Measurements from ENCODE around the gene PREX1. TPM values are rescaled to one million over a fixed set of nuclear protein-coding genes. Genes with fewer than 3 reads are reported as not detected.
"Not testable (repeated sequence)": the region's sequence is repeated elsewhere in the genome, so short reads cannot be mapped to it uniquely, and the experiment has no call there.

Gene PREX1
- total and polyA plus RNA-seq, 8 donors, result 5.2 to 25.2 (median 16.6) TPM

DNA sequence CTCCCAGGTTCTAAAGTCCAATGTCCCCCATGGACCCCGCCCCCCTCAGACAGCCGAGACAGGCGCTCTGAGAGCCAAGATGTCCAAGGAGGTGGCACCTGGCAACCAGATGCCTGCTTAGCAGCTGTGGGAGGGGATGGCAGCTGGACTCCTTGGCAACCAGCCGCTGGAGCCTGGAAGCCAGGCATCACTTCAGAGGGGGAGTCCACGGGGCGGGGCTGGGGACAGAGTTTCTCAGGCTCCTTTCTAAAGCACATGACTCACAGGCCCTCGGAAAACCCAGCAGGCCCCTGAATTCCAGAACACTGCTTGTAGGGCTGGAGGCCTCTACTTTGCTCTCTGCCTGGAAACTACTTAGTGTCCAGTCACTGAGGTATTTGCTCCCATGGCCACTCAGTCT lies 51.5 kb downstream of the PREX1 start:
- intact Hi-C loops (cut with DNase I; ENCODE audit: low total_unique reads), result no loop called here
- H3K4me3 ChIP-seq, result no peak overlapping the region
- peak overlapping the region in 2 of 5 donors; percentile 50 to 67 for H3K27ac ChIP-seq
- H3K4me1 ChIP-seq, result peaks cover 5 to 42% (median 9%) of the 10 kb centered on the region in 4 donors
- DNase-seq, result no peak
- WGBS, 5 donors, result 71 to 87% (median 83%) methylated on average over 7 of the region's 7 CpGs
- TF ChIP-seq CTCF (IDR thresholded peaks at IDR 0.05) (no peak), POLR2A (IDR thresholded peaks at IDR 0.05) (no peak), POLR2AphosphoS5 (IDR thresholded peaks at IDR 0.05) (no peak), EP300 (IDR thresholded peaks at IDR 0.05) (no peak)
- H3K36me3 ChIP-seq, result no peaks in the 10 kb centered on the region
- no peaks in the 10 kb centered on the region for H3K9me3 ChIP-seq
- no peaks in the 10 kb centered on the region for H3K27me3 ChIP-seq

DNA sequence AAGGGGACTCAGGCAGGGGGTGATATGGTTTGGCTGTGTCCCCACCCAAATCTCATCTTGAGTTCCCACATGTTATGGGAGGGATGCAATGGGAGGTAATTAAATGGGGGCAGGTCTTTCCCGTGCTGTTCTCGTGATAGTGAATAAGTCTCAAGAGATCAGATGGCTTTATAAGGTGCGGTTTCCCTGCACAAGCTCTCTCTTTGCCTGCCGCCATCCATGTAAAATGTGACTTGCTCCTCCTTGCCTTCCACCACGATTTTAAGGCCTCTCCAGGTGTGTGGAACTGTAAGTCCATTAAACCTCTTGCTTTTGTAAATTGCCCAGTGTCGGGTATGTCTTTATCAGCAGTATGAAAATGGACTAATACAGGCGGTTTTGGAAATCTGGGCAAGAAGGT lies 52.3 kb downstream of the PREX1 start:
- intact Hi-C loops (cut with DNase I; ENCODE audit: low total_unique reads); DNase-seq; H3K27me3 ChIP-seq; H3K9me3 ChIP-seq; H3K36me3 ChIP-seq; H3K4me3 ChIP-seq: not testable (repeated sequence)
- Histone ChIP-seq H3K4me1 (peaks cover 5 to 44% (median 10%) of the 10 kb centered on the region in 4 donors), H3K27ac (peak overlapping the region in 2 of 5 donors; percentile 67 to 68)
- 90 to 95% (median 94%) methylated on average over 6 to 7 of the region's 7 CpGs for WGBS, 5 donors

- Histone ChIP-seq H3K36me3 (no peaks in the 10 kb centered on the region), H3K4me1 (peaks cover 5 to 51% (median 10%) of the 10 kb centered on the region in 4 donors), H3K27me3 (no peaks in the 10 kb centered on the region), H3K27ac (peak overlapping the region in 3 of 5 donors; percentile 28 to 68 (median 67)), H3K9me3 (no peaks in the 10 kb centered on the region), H3K4me3 (no peak overlapping the region)
- no peak for TF ChIP-seq EP300 (IDR thresholded peaks at IDR 0.05)
- TF ChIP-seq POLR2AphosphoS5 (IDR thresholded peaks at IDR 0.05), result no peak
- no peak for TF ChIP-seq POLR2A (IDR thresholded peaks at IDR 0.05)
- TF ChIP-seq CTCF (IDR thresholded peaks at IDR 0.05), result no peak
- DNase-seq, result no peak
- intact Hi-C loops (cut with DNase I; ENCODE audit: low total_unique reads), result no loop called here
- 80 to 91% (median 84%) methylated on average over 10 to 11 of the region's 11 CpGs for WGBS, 5 donors
These were observed 53.1 kb downstream of the PREX1 start for GRCh38 chr20:48774696-48775095.

DNA sequence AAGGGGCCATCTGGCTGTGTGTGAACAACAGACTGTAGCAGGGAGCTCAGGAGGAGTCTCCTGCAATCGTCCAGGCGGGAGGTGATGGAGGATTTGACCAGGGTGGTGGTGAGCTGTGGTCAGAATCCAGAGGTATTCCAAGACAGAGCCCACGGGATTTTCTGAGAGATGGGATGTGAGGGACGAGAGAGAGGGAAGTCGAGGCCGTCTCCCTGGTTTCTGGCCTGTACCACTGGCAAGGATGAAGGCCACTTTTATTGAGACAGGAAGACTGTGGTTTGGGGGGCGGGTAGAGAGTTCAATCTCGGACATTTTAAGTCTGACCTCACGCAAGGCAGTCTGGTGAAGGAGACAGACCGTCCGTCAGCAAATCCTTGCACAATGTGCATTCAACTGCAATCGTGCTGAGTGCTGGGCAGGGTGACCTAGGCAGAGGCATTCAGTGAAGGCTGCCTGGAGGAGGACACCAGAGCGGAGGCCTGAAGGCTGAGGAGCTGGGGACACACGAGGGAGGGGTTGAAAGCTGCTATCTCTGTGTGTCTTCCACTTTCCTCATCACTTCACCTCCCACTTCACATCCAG lies 53.9 kb downstream of the PREX1 start:
- WGBS, 5 donors, result 59 to 78% (median 73%) methylated on average over 14 of the region's 14 CpGs
- H3K27ac ChIP-seq, result peak overlapping the region in 3 of 5 donors; percentile 28 to 68 (median 67)
- DNase-seq, result no peak

More for the DNA sequence above, 53.9 kb downstream of the PREX1 start:
- Histone ChIP-seq H3K9me3 (no peaks in the 10 kb centered on the region), H3K36me3 (no peaks in the 10 kb centered on the region), H3K4me3 (no peak overlapping the region), H3K4me1 (peaks cover 5 to 59% (median 10%) of the 10 kb centered on the region in 4 donors), H3K27me3 (no peaks in the 10 kb centered on the region)
- intact Hi-C loops (cut with DNase I; ENCODE audit: low total_unique reads), result no loop called here
- TF ChIP-seq POLR2AphosphoS5 (IDR thresholded peaks at IDR 0.05), result no peak
- TF ChIP-seq CTCF (IDR thresholded peaks at IDR 0.05), result no peak
- no peak for TF ChIP-seq EP300 (IDR thresholded peaks at IDR 0.05)
- no peak for TF ChIP-seq POLR2A (IDR thresholded peaks at IDR 0.05)
